K562 (cell line): ENCODE data around the gene CUX1. TPM values are rescaled to one million over a fixed set of nuclear protein-coding genes. Genes with fewer than 3 reads are reported as not detected.
A peak's percentile ranks its signal among the peaks of the same experiment; 100 is the strongest.

Experiments
- BMI1 ChIP-seq: fragments of 150-350 bp; IDR thresholded peaks from 2 replicates; pipeline ENCODE4 v1.6.1; 2014; ENCODE audit warnings: low read length
- BRCA1 ChIP-seq, 2 experiments: fragments of 450-650 bp in 1 of 2; sonication (generic) in 1 of 2; formaldehyde crosslinking in 1 of 2; IDR thresholded peaks; 2 replicates each; pipeline versions ENCODE4 v1.5.0 to v1.6.1; 2017 to 2020; ENCODE audit warnings: mild to moderate bottlenecking in 1 of 2, missing genetic modification reagents in 1 of 2
- CBFA2T3 ChIP-seq: fragments of 450-650 bp; IDR thresholded peaks from 2 replicates; pipeline ENCODE4 v1.6.1; 2017
- GABPB2 ChIP-seq: fragments of 250-450 bp; sonication (Bioruptor Pico); conservative IDR thresholded peaks from 2 replicates; pipeline ENCODE4 v1.5.1; 2021; ENCODE audit warnings: mild to moderate bottlenecking
- HMGN3 ChIP-seq: IDR thresholded peaks from 2 replicates; pipeline ENCODE4 v1.6.1; 2011; ENCODE audit warnings: borderline replicate concordance, low read depth, mild to moderate bottlenecking, mixed read lengths, low read length; ENCODE audit not compliant: insufficient read length; ENCODE audit errors: extremely low read depth
- MBD2 ChIP-seq: sonication (generic); IDR thresholded peaks from 2 replicates; pipeline ENCODE4 v1.6.1; 2016; ENCODE audit warnings: low read depth, borderline replicate concordance
- MLX ChIP-seq, 2 experiments: fragments of 450-650 bp in 1 of 2; sonication (generic) in 1 of 2; formaldehyde crosslinking; conservative IDR thresholded peaks; 2 replicates each; pipeline versions ENCODE4 v1.4.0 to v1.8.1; 2020 to 2022; ENCODE audit warnings: mild to moderate bottlenecking in 1 of 2, missing genetic modification reagents in 1 of 2
- MYC ChIP-seq, 2 experiments: fragments of 250-450 bp in 1 of 2; sonication (Bioruptor Pico) in 1 of 2; IDR thresholded peaks; 2 replicates each; pipeline versions ENCODE4 v1.5.1 to v1.6.1; 2012 to 2021; ENCODE audit warnings: low read depth in 2 of 2, borderline replicate concordance in 1 of 2, improper control_type of control experiment in 1 of 2, low read length in 1 of 2, mild to moderate bottlenecking in 1 of 2, moderate library complexity in 1 of 2
- POLR2AphosphoS5 ChIP-seq: IDR thresholded peaks from 2 replicates; pipeline ENCODE4 v1.6.1; 2011; ENCODE audit warnings: mild to moderate bottlenecking, low read depth, low read length, moderate library complexity; ENCODE audit not compliant: control insufficient read depth, insufficient read depth
- TCF3 ChIP-seq: sonication (generic); formaldehyde crosslinking; IDR thresholded peaks from 2 replicates; pipeline ENCODE4 v1.4.0; 2020; ENCODE audit warnings: mild to moderate bottlenecking, missing genetic modification reagents
- TGIF2 ChIP-seq: sonication (generic); formaldehyde crosslinking; IDR thresholded peaks from 2 replicates; pipeline ENCODE4 v1.8.1; 2022; ENCODE audit warnings: mild to moderate bottlenecking, missing genetic modification reagents, moderate library complexity
- THRAP3 ChIP-seq: fragments of 450-650 bp; IDR thresholded peaks from 2 replicates; pipeline ENCODE4 v1.6.1; 2016; ENCODE audit warnings: mild to moderate bottlenecking, inconsistent platforms, borderline replicate concordance
- U2AF2 ChIP-seq: fragments of 200-400 bp; formaldehyde crosslinking; optimal IDR thresholded peaks from 2 replicates; pipeline ENCODE3; 2017; ENCODE audit warnings: low read depth, mild to moderate bottlenecking, low read length
- ZBTB1 ChIP-seq: sonication (generic); formaldehyde crosslinking; IDR thresholded peaks from 2 replicates; pipeline ENCODE4 v1.8.1; 2023; ENCODE audit warnings: missing genetic modification reagents, low read depth, mild to moderate bottlenecking, borderline replicate concordance
- ZBTB11 ChIP-seq, 3 experiments: fragments of 200-800 bp in 1 of 3; fragments of 250-450 bp in 1 of 3; fragments of 450-650 bp in 1 of 3; sonication (Bioruptor Pico) in 1 of 3; sonication (Bioruptor generic) in 1 of 3; formaldehyde crosslinking in 1 of 3; IDR thresholded peaks; 2 replicates each; pipeline versions ENCODE4 v1.6.1 to v1.8.0; 2016 to 2022; ENCODE audit warnings: mild to moderate bottlenecking in 2 of 3, missing genetic modification characterization in 2 of 3, missing compliant biosample characterization in 1 of 3, moderate library complexity in 1 of 3
- ZFP91 ChIP-seq: sonication (generic); formaldehyde crosslinking; IDR thresholded peaks from 2 replicates; pipeline ENCODE4 v1.8.0; 2022; ENCODE audit warnings: mild to moderate bottlenecking, missing genetic modification reagents
- ZNF398 ChIP-seq: fragments of 250-450 bp; sonication (Bioruptor Pico); IDR thresholded peaks from 2 replicates; pipeline ENCODE4 v1.8.0; 2021; ENCODE audit warnings: moderate library complexity, mild to moderate bottlenecking, inconsistent platforms
- ZNF551 ChIP-seq: fragments of 250-450 bp; sonication (Bioruptor Pico); IDR thresholded peaks from 2 replicates; pipeline ENCODE4 v1.5.0; 2021; ENCODE audit warnings: mild to moderate bottlenecking, moderate library complexity
- ZNF696 ChIP-seq: fragments of 250-450 bp; sonication (Bioruptor Pico); conservative IDR thresholded peaks from 2 replicates; pipeline ENCODE4 v1.4.0; 2020; ENCODE audit warnings: mild to moderate bottlenecking, moderate library complexity
- ZNF778 ChIP-seq: fragments of 450-650 bp; formaldehyde crosslinking; IDR thresholded peaks from 2 replicates; pipeline ENCODE4 v1.4.0; 2020; ENCODE audit warnings: mild to moderate bottlenecking, moderate library complexity
- polyA plus RNA-seq, 8 experiments: library from polyadenylated mRNA; depleted of rRNA in 4 of 8; stranded (reverse) in 5 of 8; unstranded in 3 of 8; fragments of >200 nt; fragmentation: Nextera tagmentation in 2 of 8; fragmentation: Illumina TruSeq in 1 of 8; extraction: Ambion mirVana in 2 of 8; extraction: Trizol in 1 of 8; gene quantifications; 2 replicates each; pipeline versions ENCODE4 v1.2.1 to v1.2.3, GENCODE V29; 2011 to 2014; ENCODE audit warnings: inconsistent platforms in 1 of 8, missing spikeins in 1 of 8
- total RNA-seq, 7 experiments: library from RNA; depleted of rRNA in 6 of 7; stranded (reverse); fragments of >200 nt in 6 of 7; fragmentation: Illumina TruSeq in 2 of 7; extraction: Trizol in 2 of 7; gene quantifications; 2 replicates each; pipeline versions ENCODE4 v1.2.1 to v1.2.3, GENCODE V29; 2011 to 2021; ENCODE audit warnings: low replicate concordance in 1 of 7

CUX1 gene
- total and polyA plus RNA-seq, 9 of the 15 experiments (the other 6 are each of a cell fraction or from before 2014, with no cell fraction given): 3.6 to 55.3 (median 25.2) TPM

- TF ChIP-seq BMI1 (no peak), MYC (IDR thresholded peaks at IDR 0.05; ENCODE audit: low read depth, low read length) (no peak), MYC (CRISPR knock-in tag; IDR thresholded peaks at IDR 0.05; ENCODE audit: borderline replicate concordance, low read depth) (no peak), ZBTB11 (CRISPR knock-in tag; IDR thresholded peaks at IDR 0.05) (no peak), HMGN3 (no peak), THRAP3 (no peak), U2AF2 (no peak), MBD2 (peak; percentile 35; the same call in 1 of the 2 replicates), ZFP91 (CRISPR knock-in tag) (no peak), POLR2AphosphoS5 (peak; percentile 45; the same call in 1 of the 2 replicates), TCF3 (CRISPR knock-in tag) (peak; percentile 35; the same call in 1 of the 2 replicates), ZNF398 (no peak), GABPB2 (CRISPR knock-in tag) (no peak), ZNF551 (CRISPR knock-in tag) (no peak), MLX (CRISPR knock-in tag; conservative IDR thresholded peaks at IDR 0.05) (no peak), ZNF778 (CRISPR knock-in tag) (no peak), TGIF2 (CRISPR knock-in tag) (no peak), CBFA2T3 (peak; percentile 72), ZNF696 (no peak), BRCA1 (IDR thresholded peaks at IDR 0.05) (no peak), BRCA1 (CRISPR knock-in tag; IDR thresholded peaks at IDR 0.05) (no peak), ZBTB1 (no peak)
These were observed 130.5 kb downstream of the CUX1 start (continued) for GRCh38 chr7:101947899-101948298.
